Mucosa of descending colon (tissue), 3 donors: ENCODE data around the gene HNRNPDL. TPM values are rescaled to one million over a fixed set of nuclear protein-coding genes. Genes with fewer than 3 reads are reported as not detected.
"Not testable (repeated sequence)": the region's sequence is repeated elsewhere in the genome, so short reads cannot be mapped to it uniquely, and the experiment has no call there.

Source experiments
- ATAC-seq: fragments of 200-7000 bp; cut with Tn5 transposase; one replicate; pipeline ENCODE4 v1.9.1; 2020; ENCODE audit warnings: mild to moderate bottlenecking, moderate library complexity
- DNase-seq, 3 donors: peaks; one replicate each; pipeline ENCODE4 v3.0.0-alpha.2; 2020
- H3K36me3 ChIP-seq: fragments of 200-600 bp; one replicate; pipeline ENCODE4 v1.8.0; 2021; ENCODE audit warnings: low read depth, mild to moderate bottlenecking
- H3K4me1 ChIP-seq: fragments of 200-600 bp; one replicate; pipeline ENCODE4 v1.8.0; 2021; ENCODE audit warnings: low read depth, mild to moderate bottlenecking
- H3K4me3 ChIP-seq: fragments of 200-600 bp; one replicate; pipeline ENCODE4 v1.8.0; 2021; ENCODE audit warnings: mild to moderate bottlenecking
- H3K9me3 ChIP-seq: fragments of 200-600 bp; one replicate; pipeline ENCODE4 v1.8.0; 2021; ENCODE audit warnings: mild to moderate bottlenecking
- CTCF ChIP-seq: fragments of 200-600 bp; IDR thresholded peaks from one replicate; pipeline ENCODE4 v1.8.0; 2022; ENCODE audit warnings: antibody characterized with exemption, mild to moderate bottlenecking
- intact Hi-C, 2 donors: fragments of 100-400 bp; cut with DNase I in 1 of 2; cut with micrococcal nuclease in 1 of 2; formaldehyde crosslinking; loops; one replicate each; pipeline versions ENCODE4 v1.11.0 to v1.11.1; 2022; cut with DNase I, micrococcal nuclease
- total RNA-seq, 3 donors: library from RNA; stranded (reverse); fragmentation: NEBNext Ultra II Directional in 2 of 3; extraction: Animal tissue kit (Norgen Biotek cat#: 25700) in 2 of 3; gene quantifications; one replicate each; pipeline versions ENCODE4 v1.2.1 to v1.2.4, GENCODE V29; 2021 to 2023
- donor health status: DM: no; HTN: no; CAD: no; lungs with moderate emphysema.
- donor health status: DM: no; HTN: no; CAD: no.
- donor health status: DM: no; HTN: yes; CAD: no.

The HNRNPDL gene
- total RNA-seq, 3 donors from 2014 or later: 84.1 to 186 (median 107) TPM

GRCh38 chr4:82419451-82419850, 10.8 kb downstream of the HNRNPDL start:
- H3K4me1 ChIP-seq: no peaks in the 10 kb centered on the region
- H3K9me3 ChIP-seq: no peaks in the 10 kb centered on the region
- intact Hi-C loops: no loop called here
- no peak for TF ChIP-seq CTCF
- no peak for ATAC-seq
- no peak overlapping the region for H3K4me3 ChIP-seq
- DNase-seq: no peak
- no peaks in the 10 kb centered on the region for H3K36me3 ChIP-seq

GRCh38 chr4:82415922-82416365, 14.3 kb downstream of the HNRNPDL start:
- ATAC-seq (no peak), DNase-seq (no peak)
- intact Hi-C loops: no loop called here
- Histone ChIP-seq H3K9me3 (no peaks in the 10 kb centered on the region), H3K36me3 (no peaks in the 10 kb centered on the region), H3K4me1 (no peaks in the 10 kb centered on the region), H3K4me3 (no peak overlapping the region)
- no peak for TF ChIP-seq CTCF

GRCh38 chr4:82415061-82415460, 15.2 kb downstream of the HNRNPDL start:
- DNase-seq, H3K9me3 ChIP-seq, H3K36me3 ChIP-seq, ATAC-seq, H3K4me1 ChIP-seq, H3K4me3 ChIP-seq, intact Hi-C loops: not testable (repeated sequence)

GRCh38 chr4:82403725-82404124, 26.5 kb downstream of the HNRNPDL start:
- ATAC-seq (no peak), DNase-seq (no peak)
- intact Hi-C loops: no loop called here
- Histone ChIP-seq H3K9me3 (no peaks in the 10 kb centered on the region), H3K36me3 (no peaks in the 10 kb centered on the region), H3K4me1 (no peaks in the 10 kb centered on the region), H3K4me3 (no peak overlapping the region)
- TF ChIP-seq CTCF: no peak

GRCh38 chr4:82402196-82402775, 28.0 kb downstream of the HNRNPDL start:
- H3K4me1 ChIP-seq: no peaks in the 10 kb centered on the region
- no peaks in the 10 kb centered on the region for H3K36me3 ChIP-seq
- no peak for ATAC-seq
- TF ChIP-seq CTCF: no peak
- H3K9me3 ChIP-seq: no peaks in the 10 kb centered on the region
- no peak for DNase-seq
- no peak overlapping the region for H3K4me3 ChIP-seq
- intact Hi-C loops: no loop called here

- H3K36me3 ChIP-seq: no peaks in the 10 kb centered on the region
- H3K4me1 ChIP-seq: no peaks in the 10 kb centered on the region
- DNase-seq (no peak), ATAC-seq (no peak)
- no peak for TF ChIP-seq CTCF
- intact Hi-C loops: no loop called here
- H3K4me3 ChIP-seq: no peak overlapping the region
- H3K9me3 ChIP-seq: no peaks in the 10 kb centered on the region
These were observed 28.7 kb downstream of the HNRNPDL start for GRCh38 chr4:82401600-82401999.
